Myometrial cell (primary cell): ENCODE data around the gene PRDM4. TPM values are rescaled to one million over a fixed set of nuclear protein-coding genes. Genes with fewer than 3 reads are reported as not detected.

ENCODE experiments used
- total RNA-seq: library from RNA; depleted of rRNA; stranded (reverse); fragments of >200 nt; gene quantifications from 2 replicates; pipeline ENCODE4 v1.2.3, GENCODE V29; 2015

Gene PRDM4
- 20.2 and 20.8 TPM in 2 replicates for total RNA-seq

GRCh38 chr12:107760809-107761501 lies at the start of gene PRDM4:
Gene PRDM4, minus strand, starts transcription at chr12:107761137. Its CDS starts 622 bp downstream, at chr12:107760515.

GRCh38 chr12:107774349-107775029 lies 13.6 kb upstream of the PRDM4 start, which contains the start of gene ASCL4:
Gene ASCL4, plus strand, starts transcription at chr12:107774704. Its CDS starts 515 bp downstream, at chr12:107775219.

GRCh38 chr12:107685360-107686248 lies 75.3 kb downstream of the PRDM4 start, which contains the start of gene PWP1:
Gene PWP1, plus strand, starts transcription at chr12:107685799. Its CDS starts 101 bp downstream, at chr12:107685900.

Other genes starting within 250 kb of the PRDM4 start
- gene PWP1, start 75.3 kb downstream of the PRDM4 start, total RNA-seq = 73.2 and 89.5 TPM in 2 replicates
- gene ASCL4, start 13.6 kb upstream of the PRDM4 start, total RNA-seq = not detected in 2 replicates